Measurements from ENCODE around the gene DCAF6.
A peak's percentile ranks its signal among the peaks of the same experiment; 100 is the strongest.
"Not testable (repeated sequence)": the region's sequence is repeated elsewhere in the genome, so short reads cannot be mapped to it uniquely, and the experiment has no call there.

DCAF6 gene
- total RNA-seq: 34.9 to 50.5 (median 40.6) reads per million in 3 donors

- peak; percentile 95 to 97 (median 96) for DNase-seq
- peak within 1 kb of the TSS; percentile 92 for H3K27ac ChIP-seq (ENCODE audit: insufficient read depth, low read length, poor library complexity, severe bottlenecking)
- no peaks in the 10 kb centered on the region for H3K9me3 ChIP-seq (ENCODE audit: control insufficient read depth, low read length)
Observed at GRCh38 chr1:167936068-167936929, at the start of gene DCAF6. Gene DCAF6 (plus strand): TSS chr1:167936683. CDS start chr1:167936912, 229 bp downstream.

GRCh38 chr1:167887187-167887586 is 49.3 kb upstream of the DCAF6 start:
- not testable (repeated sequence) for H3K9me3 ChIP-seq (ENCODE audit: control insufficient read depth, low read length); H3K27ac ChIP-seq (ENCODE audit: insufficient read depth, low read length, poor library complexity, severe bottlenecking); H3K4me1 ChIP-seq (ENCODE audit: control insufficient read depth, insufficient read depth, low read length, poor library complexity, severe bottlenecking); H3K36me3 ChIP-seq (ENCODE audit: control insufficient read depth, insufficient read depth, low read length); H3K27me3 ChIP-seq (replicated peaks; ENCODE audit: control insufficient read depth, insufficient read depth, low read length, poor library complexity, severe bottlenecking); H3K4me3 ChIP-seq (ENCODE audit: insufficient read depth, low read depth, low read length, poor library complexity, severe bottlenecking); DNase-seq

More at GRCh38 chr1:167936068-167936929, at the start of gene DCAF6:
- Histone ChIP-seq H3K4me3 (ENCODE audit: insufficient read depth, low read depth, low read length, poor library complexity, severe bottlenecking) (peak within 1 kb of the TSS; percentile 79), H3K27me3 (replicated peaks; ENCODE audit: control insufficient read depth, insufficient read depth, low read length, poor library complexity, severe bottlenecking) (no peaks in the 10 kb centered on the region), H3K4me1 (ENCODE audit: control insufficient read depth, insufficient read depth, low read length, poor library complexity, severe bottlenecking) (peaks cover 4% of the 10 kb centered on the region), H3K36me3 (ENCODE audit: control insufficient read depth, insufficient read depth, low read length) (no peaks in the 10 kb centered on the region)

GRCh38 chr1:167890400-167890799 is 46.1 kb upstream of the DCAF6 start:
- Histone ChIP-seq H3K9me3 (ENCODE audit: control insufficient read depth, low read length) (no peaks in the 10 kb centered on the region), H3K36me3 (ENCODE audit: control insufficient read depth, insufficient read depth, low read length) (no peaks in the 10 kb centered on the region), H3K27me3 (replicated peaks; ENCODE audit: control insufficient read depth, insufficient read depth, low read length, poor library complexity, severe bottlenecking) (no peaks in the 10 kb centered on the region), H3K27ac (ENCODE audit: insufficient read depth, low read length, poor library complexity, severe bottlenecking) (no peak overlapping the region), H3K4me1 (ENCODE audit: control insufficient read depth, insufficient read depth, low read length, poor library complexity, severe bottlenecking) (no peaks in the 10 kb centered on the region), H3K4me3 (ENCODE audit: insufficient read depth, low read depth, low read length, poor library complexity, severe bottlenecking) (no peak overlapping the region)
- no peak for DNase-seq

GRCh38 chr1:167893798-167894197 is 42.7 kb upstream of the DCAF6 start:
- DNase-seq: no peak
- no peaks in the 10 kb centered on the region for H3K4me1 ChIP-seq (ENCODE audit: control insufficient read depth, insufficient read depth, low read length, poor library complexity, severe bottlenecking)
- no peak overlapping the region for H3K27ac ChIP-seq (ENCODE audit: insufficient read depth, low read length, poor library complexity, severe bottlenecking)
- H3K4me3 ChIP-seq (ENCODE audit: insufficient read depth, low read depth, low read length, poor library complexity, severe bottlenecking): no peak overlapping the region
- H3K9me3 ChIP-seq (ENCODE audit: control insufficient read depth, low read length): no peaks in the 10 kb centered on the region
- H3K27me3 ChIP-seq (replicated peaks; ENCODE audit: control insufficient read depth, insufficient read depth, low read length, poor library complexity, severe bottlenecking): no peaks in the 10 kb centered on the region
- no peaks in the 10 kb centered on the region for H3K36me3 ChIP-seq (ENCODE audit: control insufficient read depth, insufficient read depth, low read length)

- Histone ChIP-seq H3K27me3 (replicated peaks; ENCODE audit: control insufficient read depth, insufficient read depth, low read length, poor library complexity, severe bottlenecking) (no peaks in the 10 kb centered on the region), H3K4me3 (ENCODE audit: insufficient read depth, low read depth, low read length, poor library complexity, severe bottlenecking) (no peak overlapping the region), H3K4me1 (ENCODE audit: control insufficient read depth, insufficient read depth, low read length, poor library complexity, severe bottlenecking) (no peaks in the 10 kb centered on the region), H3K9me3 (ENCODE audit: control insufficient read depth, low read length) (no peaks in the 10 kb centered on the region), H3K27ac (ENCODE audit: insufficient read depth, low read length, poor library complexity, severe bottlenecking) (no peak overlapping the region), H3K36me3 (ENCODE audit: control insufficient read depth, insufficient read depth, low read length) (no peaks in the 10 kb centered on the region)
- DNase-seq: no peak
Observed at GRCh38 chr1:167898578-167899222, 37.8 kb upstream of the DCAF6 start.

GRCh38 chr1:167899253-167899681 is 37.2 kb upstream of the DCAF6 start:
- Histone ChIP-seq H3K4me1 (ENCODE audit: control insufficient read depth, insufficient read depth, low read length, poor library complexity, severe bottlenecking) (no peaks in the 10 kb centered on the region), H3K27ac (ENCODE audit: insufficient read depth, low read length, poor library complexity, severe bottlenecking) (no peak overlapping the region), H3K9me3 (ENCODE audit: control insufficient read depth, low read length) (no peaks in the 10 kb centered on the region), H3K27me3 (replicated peaks; ENCODE audit: control insufficient read depth, insufficient read depth, low read length, poor library complexity, severe bottlenecking) (no peaks in the 10 kb centered on the region), H3K36me3 (ENCODE audit: control insufficient read depth, insufficient read depth, low read length) (no peaks in the 10 kb centered on the region), H3K4me3 (ENCODE audit: insufficient read depth, low read depth, low read length, poor library complexity, severe bottlenecking) (no peak overlapping the region)
- no peak for DNase-seq

- Histone ChIP-seq H3K9me3 (ENCODE audit: control insufficient read depth, low read length) (no peaks in the 10 kb centered on the region), H3K27ac (ENCODE audit: insufficient read depth, low read length, poor library complexity, severe bottlenecking) (no peak overlapping the region), H3K27me3 (replicated peaks; ENCODE audit: control insufficient read depth, insufficient read depth, low read length, poor library complexity, severe bottlenecking) (no peaks in the 10 kb centered on the region), H3K4me3 (ENCODE audit: insufficient read depth, low read depth, low read length, poor library complexity, severe bottlenecking) (no peak overlapping the region), H3K4me1 (ENCODE audit: control insufficient read depth, insufficient read depth, low read length, poor library complexity, severe bottlenecking) (no peaks in the 10 kb centered on the region), H3K36me3 (ENCODE audit: control insufficient read depth, insufficient read depth, low read length) (no peaks in the 10 kb centered on the region)
- DNase-seq: no peak
Observed at GRCh38 chr1:167900907-167901306, 35.6 kb upstream of the DCAF6 start.

- H3K27ac ChIP-seq (ENCODE audit: insufficient read depth, low read length, poor library complexity, severe bottlenecking): no peak overlapping the region
- DNase-seq: no peak
- H3K4me1 ChIP-seq (ENCODE audit: control insufficient read depth, insufficient read depth, low read length, poor library complexity, severe bottlenecking): no peaks in the 10 kb centered on the region
- no peak overlapping the region for H3K4me3 ChIP-seq (ENCODE audit: insufficient read depth, low read depth, low read length, poor library complexity, severe bottlenecking)
- H3K36me3 ChIP-seq (ENCODE audit: control insufficient read depth, insufficient read depth, low read length): no peaks in the 10 kb centered on the region
- no peaks in the 10 kb centered on the region for H3K27me3 ChIP-seq (replicated peaks; ENCODE audit: control insufficient read depth, insufficient read depth, low read length, poor library complexity, severe bottlenecking)
- H3K9me3 ChIP-seq (ENCODE audit: control insufficient read depth, low read length): no peaks in the 10 kb centered on the region
Observed at GRCh38 chr1:167904652-167905130, 31.8 kb upstream of the DCAF6 start.

- no peaks in the 10 kb centered on the region for H3K36me3 ChIP-seq (ENCODE audit: control insufficient read depth, insufficient read depth, low read length)
- no peaks in the 10 kb centered on the region for H3K4me1 ChIP-seq (ENCODE audit: control insufficient read depth, insufficient read depth, low read length, poor library complexity, severe bottlenecking)
- H3K9me3 ChIP-seq (ENCODE audit: control insufficient read depth, low read length): no peaks in the 10 kb centered on the region
- DNase-seq: no peak
- no peak overlapping the region for H3K27ac ChIP-seq (ENCODE audit: insufficient read depth, low read length, poor library complexity, severe bottlenecking)
- H3K4me3 ChIP-seq (ENCODE audit: insufficient read depth, low read depth, low read length, poor library complexity, severe bottlenecking): no peak overlapping the region
- no peaks in the 10 kb centered on the region for H3K27me3 ChIP-seq (replicated peaks; ENCODE audit: control insufficient read depth, insufficient read depth, low read length, poor library complexity, severe bottlenecking)
Observed at GRCh38 chr1:167905182-167905581, 31.3 kb upstream of the DCAF6 start.

- no peak overlapping the region for H3K27ac ChIP-seq (ENCODE audit: insufficient read depth, low read length, poor library complexity, severe bottlenecking)
- H3K36me3 ChIP-seq (ENCODE audit: control insufficient read depth, insufficient read depth, low read length): no peaks in the 10 kb centered on the region
- H3K4me1 ChIP-seq (ENCODE audit: control insufficient read depth, insufficient read depth, low read length, poor library complexity, severe bottlenecking): no peaks in the 10 kb centered on the region
- H3K27me3 ChIP-seq (replicated peaks; ENCODE audit: control insufficient read depth, insufficient read depth, low read length, poor library complexity, severe bottlenecking): no peaks in the 10 kb centered on the region
- DNase-seq: no peak
- no peak overlapping the region for H3K4me3 ChIP-seq (ENCODE audit: insufficient read depth, low read depth, low read length, poor library complexity, severe bottlenecking)
- no peaks in the 10 kb centered on the region for H3K9me3 ChIP-seq (ENCODE audit: control insufficient read depth, low read length)
Observed at GRCh38 chr1:167905671-167906070, 30.8 kb upstream of the DCAF6 start.

All from effector memory CD4-positive, alpha-beta T cell (primary cell).